ENCODE data around the gene NTF3.

The NTF3 gene

GRCh38 chr12:5485454-5485853, 53.5 kb downstream of the NTF3 start:
- no peak for DNase-seq (ENCODE audit: low read depth in 2 of 2, low spot score in 1 of 2)

DNA sequence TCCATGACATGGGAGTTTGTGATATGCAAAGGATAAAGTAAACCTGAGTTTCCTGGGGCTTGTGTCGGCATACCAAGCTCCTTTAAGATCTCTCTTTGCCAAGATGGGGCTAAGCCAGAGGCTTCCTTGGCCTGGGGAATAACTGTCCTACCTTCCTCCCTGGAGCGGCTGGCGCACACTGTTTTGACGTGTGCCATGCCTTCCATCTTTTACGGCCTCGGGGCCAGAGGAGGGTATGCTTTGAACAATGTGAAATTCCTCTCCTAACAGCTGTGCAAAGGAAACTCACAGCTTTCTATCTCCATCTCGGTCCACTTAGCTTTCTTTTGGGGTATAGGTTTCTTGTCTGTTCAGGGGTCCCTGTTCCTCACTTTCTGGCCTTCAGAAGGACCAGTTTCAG, 55.2 kb downstream of the NTF3 start:
- DNase-seq (ENCODE audit: low read depth in 2 of 2, low spot score in 1 of 2), result no peak

DNA sequence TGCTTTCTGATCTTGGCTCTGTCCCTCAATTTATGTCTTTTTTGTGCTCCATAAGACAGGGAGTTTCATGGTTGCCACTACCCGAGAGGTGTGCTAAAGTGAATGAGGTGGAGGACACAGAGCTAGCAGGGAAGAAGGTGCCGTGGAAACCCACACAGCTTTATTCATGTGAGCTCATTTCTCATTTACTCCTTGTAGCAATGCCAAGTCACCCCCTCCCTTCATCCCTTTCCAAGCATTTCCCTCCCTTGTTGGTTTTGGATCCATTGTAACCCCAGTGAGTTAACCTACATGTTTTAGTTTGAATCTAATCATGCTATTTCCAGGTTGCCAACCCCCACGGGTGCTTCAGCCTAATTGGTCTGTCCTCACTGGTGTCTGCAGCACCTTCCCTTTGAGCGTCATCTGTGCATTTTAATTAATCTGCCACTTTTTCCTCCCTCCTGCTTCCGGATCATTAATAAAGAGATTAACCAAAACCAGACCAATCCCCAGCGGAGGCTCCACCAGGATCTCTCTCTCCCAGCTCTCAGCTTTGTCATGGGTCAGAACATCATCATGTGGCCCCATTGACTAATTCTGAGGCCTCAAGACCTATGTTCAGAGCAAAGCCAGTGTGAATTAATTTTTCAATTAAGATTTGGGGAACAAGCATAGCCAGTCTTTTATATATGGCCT, 56.2 kb downstream of the NTF3 start:
- no peak for DNase-seq (ENCODE audit: low read depth in 2 of 2, low spot score in 1 of 2)

GRCh38 chr12:5488626-5488955, 56.7 kb downstream of the NTF3 start:
- no peak for DNase-seq (ENCODE audit: low read depth in 2 of 2, low spot score in 1 of 2)

DNA sequence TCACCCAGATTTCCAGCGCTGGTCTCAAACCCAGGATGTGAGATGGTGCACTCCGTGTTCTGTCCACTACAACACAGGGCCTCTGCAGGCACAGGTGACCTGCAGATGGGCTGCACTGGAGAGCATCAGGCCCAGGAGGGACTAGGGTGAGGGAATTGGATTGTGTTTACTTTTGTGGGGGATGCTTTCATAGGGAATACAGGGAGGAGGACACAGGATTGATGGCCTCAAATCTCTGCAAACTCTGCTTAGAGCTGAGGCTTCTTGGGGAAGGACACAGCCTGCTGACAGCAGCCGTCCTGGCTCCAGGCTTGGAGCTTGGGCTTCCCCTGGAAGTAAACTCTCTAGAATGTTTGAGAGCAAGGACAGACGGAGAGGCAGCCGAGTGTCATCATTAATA, 57.1 kb downstream of the NTF3 start:
- DNase-seq (ENCODE audit: low read depth in 2 of 2, low spot score in 1 of 2), result no peak

GRCh38 chr12:5489760-5490406, 58.0 kb downstream of the NTF3 start:
- DNase-seq (ENCODE audit: low read depth in 2 of 2, low spot score in 1 of 2), result no peak

DNA sequence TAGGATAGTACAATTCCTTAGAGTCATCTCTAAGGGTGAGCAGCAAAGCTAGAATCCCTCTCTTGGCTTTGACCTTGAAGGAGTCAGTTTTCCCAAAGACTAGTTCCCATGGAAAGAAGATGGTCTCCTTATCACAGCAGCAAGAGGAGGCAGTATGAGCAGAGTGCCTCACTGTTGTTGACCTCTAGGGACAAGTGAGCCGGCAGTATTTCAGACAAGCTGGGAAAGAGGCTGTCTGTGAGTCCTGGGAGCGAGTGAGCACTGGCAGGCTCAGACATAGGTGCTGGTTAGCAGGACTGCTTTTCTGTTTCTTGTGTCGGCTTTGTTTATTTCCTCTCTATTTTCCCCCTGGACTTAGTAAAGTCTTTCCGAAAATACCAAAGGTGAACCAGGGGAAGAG, 60.7 kb downstream of the NTF3 start:
- DNase-seq (ENCODE audit: low read depth in 2 of 2, low spot score in 1 of 2), result no peak

GRCh38 chr12:5493018-5493417, 61.1 kb downstream of the NTF3 start:
- no peak for DNase-seq (ENCODE audit: low read depth in 2 of 2, low spot score in 1 of 2)

GRCh38 chr12:5494343-5494742, 62.4 kb downstream of the NTF3 start:
- DNase-seq (ENCODE audit: low read depth in 2 of 2, low spot score in 1 of 2), result no peak

DNA sequence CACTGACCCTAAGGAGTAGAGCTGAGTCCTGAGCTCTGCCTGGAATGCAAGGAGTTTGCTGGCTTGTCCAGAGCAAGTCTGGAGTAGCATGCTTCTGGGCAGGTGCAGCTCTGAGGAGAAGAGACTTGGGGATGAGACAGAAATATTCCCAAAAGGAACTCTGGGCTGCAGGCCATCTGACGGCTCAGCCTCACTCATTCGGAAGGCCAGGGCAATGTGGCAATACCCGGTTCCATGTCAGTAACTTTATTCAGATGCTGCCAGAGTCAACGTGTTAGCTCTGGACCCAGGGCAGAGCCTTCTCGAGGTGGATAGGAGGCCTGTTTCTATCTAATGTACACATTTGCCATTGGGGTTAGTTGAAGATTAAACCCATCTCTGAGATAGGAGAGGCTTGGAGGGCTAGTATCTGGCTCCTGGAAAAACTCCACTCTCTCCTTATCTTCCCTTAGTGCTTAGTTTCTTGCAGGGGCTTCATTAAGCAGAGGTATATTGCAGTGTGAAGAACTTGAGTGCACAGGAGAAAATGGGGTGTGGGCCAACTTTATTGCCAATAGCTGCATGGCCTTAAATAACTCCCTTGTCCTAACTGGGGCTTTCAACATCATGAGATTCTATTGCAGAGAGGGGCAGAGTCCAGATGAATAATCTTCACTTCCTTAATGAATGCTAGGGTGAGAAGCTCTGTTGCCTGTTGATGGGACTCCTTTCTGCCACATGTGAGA, 65.6 kb downstream of the NTF3 start:
- DNase-seq (ENCODE audit: low read depth in 2 of 2, low spot score in 1 of 2), result no peak

DNA sequence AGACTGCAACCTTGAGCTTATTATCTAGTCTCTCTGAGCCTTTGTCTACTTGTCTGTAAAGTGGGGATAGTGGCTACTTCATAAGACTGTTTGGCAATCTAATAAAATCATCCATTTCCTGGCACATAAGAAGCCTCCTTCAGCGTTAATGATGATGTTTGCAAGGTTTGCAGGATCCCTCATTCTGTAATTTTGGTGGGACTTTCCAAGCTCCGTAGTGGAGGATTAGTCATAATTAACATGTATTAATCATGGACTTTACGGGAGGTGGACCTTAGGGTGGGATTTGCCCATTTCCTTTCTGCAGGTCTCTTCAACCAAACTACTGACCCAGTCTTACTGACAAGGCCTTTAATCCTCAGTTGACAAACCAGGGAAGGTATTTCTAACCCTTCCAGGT, 66.2 kb downstream of the NTF3 start:
- no peak for DNase-seq (ENCODE audit: low read depth in 2 of 2, low spot score in 1 of 2)

- DNase-seq (ENCODE audit: low read depth in 2 of 2, low spot score in 1 of 2), result no peak
These were observed 66.9 kb downstream of the NTF3 start for GRCh38 chr12:5498806-5499205.

- no peak for DNase-seq (ENCODE audit: low read depth in 2 of 2, low spot score in 1 of 2)
These were observed 67.8 kb downstream of the NTF3 start for GRCh38 chr12:5499566-5500330.

DNA sequence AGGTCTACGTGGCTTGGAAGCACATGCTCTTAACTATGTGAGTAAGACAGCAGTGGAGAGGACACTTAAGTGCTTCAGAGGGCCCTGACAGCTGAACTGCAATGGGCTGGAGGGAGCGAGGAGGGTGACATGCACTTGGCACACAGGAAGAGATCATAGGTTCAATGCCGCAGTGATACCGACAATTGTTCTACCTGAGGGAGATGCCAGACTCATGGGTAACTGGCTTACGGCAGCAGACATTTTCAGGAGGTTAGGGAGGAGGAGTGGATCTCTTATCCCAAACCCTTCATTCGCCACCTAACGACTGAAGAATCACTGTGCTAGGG, 68.4 kb downstream of the NTF3 start:
- DNase-seq (ENCODE audit: low read depth in 2 of 2, low spot score in 1 of 2), result no peak

DNA sequence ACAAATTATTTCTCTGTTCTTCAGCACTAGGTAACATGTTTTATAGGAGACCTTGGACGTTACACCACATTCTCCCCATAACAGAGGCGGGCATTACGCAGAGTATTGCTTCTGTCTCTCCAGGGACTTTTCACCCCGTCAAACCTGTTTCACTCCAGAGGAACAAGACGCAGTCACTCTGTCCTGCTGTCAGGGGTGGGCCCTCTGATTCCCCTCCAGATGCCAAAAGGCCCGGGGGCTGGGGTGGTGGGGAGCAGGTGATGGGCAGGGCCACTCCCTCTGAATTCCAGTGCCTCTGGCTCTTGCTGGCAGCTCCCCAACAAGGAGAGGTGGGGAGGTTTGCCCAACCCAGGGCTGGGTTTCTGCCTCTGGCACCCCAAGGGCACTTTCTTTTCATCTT, 71.9 kb downstream of the NTF3 start:
- no peak for DNase-seq (ENCODE audit: low read depth in 2 of 2, low spot score in 1 of 2)

- DNase-seq (ENCODE audit: low read depth in 2 of 2, low spot score in 1 of 2), result no peak
These were observed 73.2 kb downstream of the NTF3 start for GRCh38 chr12:5505116-5505515.

DNA sequence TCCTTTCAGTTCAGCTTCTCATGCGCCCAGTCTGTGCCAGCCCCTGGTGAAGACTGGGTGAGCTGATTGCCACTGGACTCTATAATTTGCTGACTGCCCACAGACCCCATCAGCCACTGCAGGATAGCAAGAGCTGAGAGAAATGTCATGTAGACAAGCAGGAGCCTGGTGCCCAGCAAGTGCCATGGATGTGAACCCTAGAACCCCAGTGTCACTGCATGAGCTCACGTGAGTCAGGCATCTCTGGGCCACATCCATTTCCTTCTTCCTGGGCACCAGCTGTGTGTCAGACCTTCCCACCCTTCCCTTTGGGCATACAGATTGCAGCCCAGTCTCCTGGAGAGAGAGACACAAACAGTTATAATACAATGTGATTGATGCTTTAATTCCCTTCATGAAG, 73.8 kb downstream of the NTF3 start:
- DNase-seq (ENCODE audit: low read depth in 2 of 2, low spot score in 1 of 2), result no peak

DNA sequence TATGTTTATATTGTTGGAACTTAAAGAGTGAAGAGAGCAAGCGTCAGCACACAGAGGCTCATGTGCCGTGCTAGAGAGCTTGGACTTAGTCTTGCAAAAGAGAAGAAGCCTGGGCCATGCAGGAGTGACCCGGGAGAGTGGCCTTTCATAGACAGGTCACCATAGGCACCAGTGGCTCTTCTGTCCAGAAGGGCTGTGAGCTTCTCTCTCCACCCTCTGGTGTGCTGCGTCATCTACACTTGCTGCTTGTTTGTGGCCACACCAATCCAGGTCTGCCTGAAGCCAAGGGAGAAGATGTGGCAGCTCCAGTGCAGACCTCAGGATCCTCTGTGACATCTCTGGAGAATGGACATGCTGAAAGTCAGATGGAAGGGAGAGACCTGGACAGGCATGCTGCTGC, 74.4 kb downstream of the NTF3 start:
- DNase-seq (ENCODE audit: low read depth in 2 of 2, low spot score in 1 of 2), result no peak

DNA sequence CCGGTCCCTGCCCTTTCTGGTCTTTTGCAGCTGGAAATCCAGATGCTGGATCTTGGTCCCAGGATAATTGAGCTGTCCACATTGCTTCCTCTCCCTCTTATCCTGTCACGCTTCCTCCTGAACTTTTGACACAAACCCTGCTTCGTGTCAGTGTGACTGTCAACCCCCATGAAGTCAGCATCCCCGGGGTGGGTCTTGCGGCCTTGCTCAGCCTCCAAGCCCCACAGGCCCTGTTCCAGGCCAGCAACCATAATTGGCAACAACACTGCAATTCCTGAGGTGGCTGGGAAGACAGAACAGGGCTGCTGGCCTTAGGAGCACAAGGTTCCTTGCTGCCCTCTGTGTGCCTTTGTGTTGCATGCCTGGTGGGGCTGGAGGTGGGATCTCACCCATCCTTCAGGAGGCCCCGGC, 74.9 kb downstream of the NTF3 start:
- DNase-seq (ENCODE audit: low read depth in 2 of 2, low spot score in 1 of 2), result no peak

GRCh38 chr12:5507401-5507935, 75.6 kb downstream of the NTF3 start:
- no peak for DNase-seq (ENCODE audit: low read depth in 2 of 2, low spot score in 1 of 2)

DNA sequence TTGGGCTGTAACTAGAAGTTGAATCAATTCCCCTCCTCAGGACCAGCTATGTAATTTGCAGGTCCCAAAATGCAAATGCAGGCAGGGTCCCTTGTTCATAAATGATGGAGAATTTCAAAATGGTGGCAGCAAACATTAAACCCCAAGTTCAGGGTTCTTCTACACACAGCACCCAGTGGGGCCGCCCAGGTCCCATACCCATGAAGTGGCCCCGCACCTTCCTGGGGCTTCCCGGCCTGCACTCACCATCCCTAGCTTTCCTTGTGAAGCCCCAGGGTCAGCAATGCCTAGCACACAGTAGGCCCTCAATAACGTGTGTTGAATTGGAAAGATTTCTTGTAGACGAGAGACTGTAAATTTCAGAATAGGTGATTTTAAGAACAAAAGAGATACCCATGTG, 76.0 kb downstream of the NTF3 start:
- no peak for DNase-seq (ENCODE audit: low read depth in 2 of 2, low spot score in 1 of 2)

GRCh38 chr12:5509102-5509501, 77.2 kb downstream of the NTF3 start:
- DNase-seq (ENCODE audit: low read depth in 2 of 2, low spot score in 1 of 2), result no peak

Measured in stimulated activated CD8-positive, alpha-beta memory T cell treated with anti-CD3 and anti-CD28 coated beads, Interleukin-4, amount 100 ng/mL, for 1 hour (primary cell).